Dermis blood vessel endothelial cell (primary cell): ENCODE results near the gene ZNF25. TPM values are rescaled to one million over a fixed set of nuclear protein-coding genes. Genes with fewer than 3 reads are reported as not detected.
A peak's percentile ranks its signal among the peaks of the same experiment; 100 is the strongest.
"Not testable (repeated sequence)": the region's sequence is repeated elsewhere in the genome, so short reads cannot be mapped to it uniquely, and the experiment has no call there.

Source experiments
- DNase-seq: peaks from one replicate; pipeline ENCODE4 v3.0.0; 2010
- total RNA-seq: library from RNA; depleted of rRNA; stranded (reverse); fragments of >200 nt; gene quantifications from 2 replicates; pipeline ENCODE4 v1.2.3, GENCODE V29; 2014

Gene ZNF25
- total RNA-seq: 6.1 and 6.5 TPM in 2 replicates

- peak; percentile 99 for DNase-seq
These were observed at the start of gene ZNF25 for GRCh38 chr10:37976091-37976879. TSS of gene ZNF25 (minus strand) at chr10:37976647. CDS start at chr10:37971722, 4,925 bp downstream.

GRCh38 chr10:38025283-38025682 is 48.8 kb upstream of the ZNF25 start:
- peak; percentile 2 for DNase-seq

GRCh38 chr10:38019124-38019523 is 42.7 kb upstream of the ZNF25 start:
- DNase-seq: not testable (repeated sequence)

- no peak for DNase-seq
These were observed 39.9 kb upstream of the ZNF25 start for GRCh38 chr10:38016354-38016753.

- DNase-seq: peak; percentile 95
These were observed 33.9 kb upstream of the ZNF25 start, which contains the start of gene ZNF33A for GRCh38 chr10:38010119-38010903. TSS of gene ZNF33A (plus strand) at chr10:38010675. CDS start at chr10:38012342, 1,667 bp downstream.

GRCh38 chr10:38007991-38008390 is 31.5 kb upstream of the ZNF25 start:
- no peak for DNase-seq

GRCh38 chr10:38007551-38007950 is 31.1 kb upstream of the ZNF25 start:
- no peak for DNase-seq

GRCh38 chr10:38003588-38003987 is 27.1 kb upstream of the ZNF25 start:
- no peak for DNase-seq

GRCh38 chr10:38003026-38003425 is 26.6 kb upstream of the ZNF25 start:
- DNase-seq: no peak

- not testable (repeated sequence) for DNase-seq
These were observed 24.0 kb upstream of the ZNF25 start for GRCh38 chr10:38000474-38000873.

- not testable (repeated sequence) for DNase-seq
These were observed 22.5 kb upstream of the ZNF25 start for GRCh38 chr10:37998920-37999319.

GRCh38 chr10:37992083-37992482 is 15.6 kb upstream of the ZNF25 start:
- no peak for DNase-seq

GRCh38 chr10:37991655-37992054 is 15.2 kb upstream of the ZNF25 start:
- no peak for DNase-seq

GRCh38 chr10:37976880-37977203 is 395 bp upstream of the ZNF25 start:
- no peak for DNase-seq

GRCh38 chr10:37975401-37975991 is 951 bp downstream of the ZNF25 start:
- DNase-seq: peak; percentile 11

- no peak for DNase-seq
These were observed 4.1 kb downstream of the ZNF25 start for GRCh38 chr10:37972396-37972795.

- no peak for DNase-seq
These were observed 11.4 kb downstream of the ZNF25 start for GRCh38 chr10:37965006-37965405.

GRCh38 chr10:37960591-37961137 is 15.8 kb downstream of the ZNF25 start:
- no peak for DNase-seq

- no peak for DNase-seq
These were observed 18.6 kb downstream of the ZNF25 start for GRCh38 chr10:37957841-37958240.

GRCh38 chr10:37952926-37953325 is 23.5 kb downstream of the ZNF25 start:
- no peak for DNase-seq

GRCh38 chr10:37952043-37952755 is 24.2 kb downstream of the ZNF25 start:
- DNase-seq: no peak

GRCh38 chr10:37948210-37948609 is 28.2 kb downstream of the ZNF25 start:
- no peak for DNase-seq
